ENCODE data around the gene BCL11B.

The BCL11B gene

GRCh38 chr14:99177046-99177655 lies 94.8 kb downstream of the BCL11B start:
- no peak for DNase-seq

- DNase-seq, result no peak
These were observed 95.6 kb downstream of the BCL11B start for GRCh38 chr14:99176156-99176945.

GRCh38 chr14:99175331-99176155 lies 96.5 kb downstream of the BCL11B start:
- DNase-seq, result no peak

- DNase-seq, result no peak
These were observed 97.2 kb downstream of the BCL11B start for GRCh38 chr14:99174770-99175319.

- DNase-seq, result no peak
These were observed 97.8 kb downstream of the BCL11B start for GRCh38 chr14:99174081-99174769.

- no peak for DNase-seq
These were observed 98.5 kb downstream of the BCL11B start for GRCh38 chr14:99173506-99173905.

- DNase-seq, result no peak
These were observed 98.9 kb downstream of the BCL11B start for GRCh38 chr14:99173086-99173485.

- DNase-seq, result no peak
These were observed 100.6 kb downstream of the BCL11B start for GRCh38 chr14:99171396-99171795.

GRCh38 chr14:99169776-99170356 lies 102.1 kb downstream of the BCL11B start:
- DNase-seq, result no peak

GRCh38 chr14:99168330-99168729 lies 103.7 kb downstream of the BCL11B start:
- no peak for DNase-seq

GRCh38 chr14:99166506-99166905 lies 105.5 kb downstream of the BCL11B start:
- no peak for DNase-seq

GRCh38 chr14:99164712-99165111 lies 107.3 kb downstream of the BCL11B start:
- DNase-seq, result no peak

GRCh38 chr14:99163446-99163845 lies 108.6 kb downstream of the BCL11B start:
- no peak for DNase-seq

- DNase-seq, result no peak
These were observed 112.4 kb downstream of the BCL11B start for GRCh38 chr14:99159341-99160340.

- DNase-seq, result no peak
These were observed 113.3 kb downstream of the BCL11B start for GRCh38 chr14:99158646-99159165.

- no peak for DNase-seq
These were observed 113.8 kb downstream of the BCL11B start for GRCh38 chr14:99158150-99158549.

GRCh38 chr14:99157676-99158075 lies 114.3 kb downstream of the BCL11B start:
- no peak for DNase-seq

GRCh38 chr14:99157246-99157645 lies 114.8 kb downstream of the BCL11B start:
- DNase-seq, result no peak

GRCh38 chr14:99156814-99157213 lies 115.2 kb downstream of the BCL11B start:
- DNase-seq, result no peak

GRCh38 chr14:99156090-99156425 lies 115.9 kb downstream of the BCL11B start:
- DNase-seq, result no peak
